Adipose tissue (tissue), 3 donors: ENCODE results near the gene MAPK7. TPM values are rescaled to one million over a fixed set of nuclear protein-coding genes. Genes with fewer than 3 reads are reported as not detected.

Source experiments
- H3K27ac ChIP-seq: one replicate; pipeline ENCODE4 v1.5.1; 2013; ENCODE audit warnings: low read depth, low read length
- WGBS, 3 donors: extraction: QIAGEN DNeasy Blood & Tissue Kit; methylation state at CpG; one replicate each; pipeline ENCODE4 v1.1.7; 2013; 5-methylcytosine and 5-hydroxymethylcytosine counted together
- polyA plus RNA-seq, 3 donors: library from polyadenylated mRNA; stranded (reverse); fragments of 200-250 nt; gene quantifications; one replicate each; pipeline ENCODE4 v1.2.3, GENCODE V29; 2013
- donor health status: healthy with polysubstance abuse.
- donor health status: Bipolar disorder and iron deficiency.
- donor health status: healthy.

The MAPK7 gene
- polyA plus RNA-seq, 3 donors: 4.7 to 21.5 (median 12.9) TPM

DNA sequence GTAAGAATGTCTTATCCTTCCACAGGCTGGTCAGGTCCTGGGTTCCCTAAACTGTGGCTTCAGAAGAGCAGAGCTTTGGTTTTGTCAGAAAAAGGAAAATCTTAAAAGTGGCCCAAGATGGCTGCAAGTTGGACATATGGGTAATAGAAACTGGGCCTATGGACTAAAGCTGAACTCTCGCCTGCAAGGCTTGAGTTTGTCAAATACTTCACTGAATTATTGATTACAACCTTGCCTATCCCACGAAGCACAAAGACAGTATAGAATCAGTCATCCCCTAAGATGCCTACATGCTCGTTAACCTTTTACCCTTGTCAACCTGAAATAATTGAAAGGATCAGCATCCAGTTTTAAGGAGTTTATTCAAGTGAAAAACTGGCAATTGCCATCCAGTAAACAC is 53.4 kb downstream of the MAPK7 start:
- H3K27ac ChIP-seq: no peak overlapping the region
- WGBS, 3 donors: 55 to 87% (median 86%) methylated on average over 3 of the region's 3 CpGs

Other genes starting within 250 kb of the MAPK7 start
- 10 to 100 TPM in 2 of 3 donors, 1 to 10 TPM in 1; 8.7 to 27.0 (median 14.2) TPM for gene EPN2, start 141.1 kb upstream of the MAPK7 start, polyA plus RNA-seq
- gene B9D1, start 15.8 kb upstream of the MAPK7 start, polyA plus RNA-seq: 10 to 100 TPM in 1 of 3 donors, 1 to 10 TPM in 2; 8.1 to 10.6 (median 8.8) TPM
- 100 to 1,000 TPM in 1 of 3 donors, 10 to 100 TPM in 1, 1 to 10 TPM in 1; 8.8 to 117 (median 67.7) TPM for gene MFAP4, start 8.7 kb downstream of the MAPK7 start, polyA plus RNA-seq
- gene RNF112, start 32.7 kb downstream of the MAPK7 start, polyA plus RNA-seq: 1 to 10 TPM in 1 of 3 donors, under 1 TPM in 2; 0.54 to 3.6 (median 0.84) TPM
- gene SLC47A1, start 155.4 kb downstream of the MAPK7 start, polyA plus RNA-seq: 1 to 10 TPM in 1 of 3 donors, under 1 TPM in 2; 0.22 to 1.0 (median 0.36) TPM